Measurements from ENCODE around the gene TATDN2.
A peak's percentile ranks its signal among the peaks of the same experiment; 100 is the strongest.

The TATDN2 gene

DNA sequence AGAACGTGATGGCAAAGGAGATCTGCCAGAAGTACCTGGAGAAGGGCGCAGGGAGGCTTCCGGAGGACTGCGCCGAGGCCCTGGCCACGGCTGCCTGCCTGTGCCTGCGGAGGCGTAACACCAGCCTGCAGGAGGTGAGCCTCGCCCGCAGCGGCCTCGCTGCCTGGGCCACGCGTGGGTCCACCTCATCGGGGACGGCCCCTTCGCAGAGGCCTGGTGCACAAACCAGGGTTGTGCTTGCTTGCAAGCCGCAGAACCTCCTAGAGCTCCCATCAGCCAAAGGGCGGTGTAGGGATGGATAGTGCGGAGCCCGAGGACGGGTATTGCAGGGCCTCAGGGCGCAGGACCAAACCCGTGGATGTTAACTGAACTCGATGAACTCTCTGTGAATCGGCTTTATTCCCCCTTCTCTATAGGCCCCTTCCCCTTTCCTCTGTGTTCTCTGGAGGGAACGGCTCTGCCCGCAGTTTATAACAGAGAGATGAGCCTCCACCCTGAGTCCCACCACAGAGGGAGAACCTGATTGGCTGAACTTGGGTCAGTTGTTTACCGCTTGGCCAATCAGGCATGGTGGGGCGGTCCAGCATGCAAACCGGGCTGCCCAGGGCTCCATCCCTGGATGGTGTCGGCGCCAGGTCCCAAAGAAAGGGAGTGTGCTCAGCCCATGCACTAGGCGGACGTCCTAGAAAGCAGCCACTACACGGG lies 13.6 kb upstream of the TATDN2 start:
- DNase-seq (ENCODE audit: low read depth in 4 of 4, low spot score in 1 of 4), result no peak

DNA sequence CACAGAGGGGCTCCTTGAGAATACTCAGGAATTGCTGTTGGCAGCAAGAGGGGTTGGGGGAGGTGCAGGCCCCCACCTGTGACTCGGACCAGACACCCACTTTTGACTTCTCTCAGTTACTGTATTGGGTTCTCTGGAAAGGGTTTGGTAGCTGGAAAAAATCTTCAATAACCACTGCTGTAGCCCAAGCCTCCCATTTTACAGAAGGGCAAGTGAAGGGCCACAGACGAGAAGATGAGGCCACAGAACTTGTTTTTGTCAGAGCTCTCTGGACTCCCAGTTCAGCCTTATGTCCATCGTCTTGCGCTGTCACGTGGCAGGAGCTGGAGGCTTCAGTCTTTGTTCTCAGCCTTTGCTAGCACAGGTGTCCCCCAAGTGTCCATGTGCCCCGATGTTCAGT lies 12.7 kb upstream of the TATDN2 start:
- DNase-seq (ENCODE audit: low read depth in 4 of 4, low spot score in 1 of 4), result no peak

DNA sequence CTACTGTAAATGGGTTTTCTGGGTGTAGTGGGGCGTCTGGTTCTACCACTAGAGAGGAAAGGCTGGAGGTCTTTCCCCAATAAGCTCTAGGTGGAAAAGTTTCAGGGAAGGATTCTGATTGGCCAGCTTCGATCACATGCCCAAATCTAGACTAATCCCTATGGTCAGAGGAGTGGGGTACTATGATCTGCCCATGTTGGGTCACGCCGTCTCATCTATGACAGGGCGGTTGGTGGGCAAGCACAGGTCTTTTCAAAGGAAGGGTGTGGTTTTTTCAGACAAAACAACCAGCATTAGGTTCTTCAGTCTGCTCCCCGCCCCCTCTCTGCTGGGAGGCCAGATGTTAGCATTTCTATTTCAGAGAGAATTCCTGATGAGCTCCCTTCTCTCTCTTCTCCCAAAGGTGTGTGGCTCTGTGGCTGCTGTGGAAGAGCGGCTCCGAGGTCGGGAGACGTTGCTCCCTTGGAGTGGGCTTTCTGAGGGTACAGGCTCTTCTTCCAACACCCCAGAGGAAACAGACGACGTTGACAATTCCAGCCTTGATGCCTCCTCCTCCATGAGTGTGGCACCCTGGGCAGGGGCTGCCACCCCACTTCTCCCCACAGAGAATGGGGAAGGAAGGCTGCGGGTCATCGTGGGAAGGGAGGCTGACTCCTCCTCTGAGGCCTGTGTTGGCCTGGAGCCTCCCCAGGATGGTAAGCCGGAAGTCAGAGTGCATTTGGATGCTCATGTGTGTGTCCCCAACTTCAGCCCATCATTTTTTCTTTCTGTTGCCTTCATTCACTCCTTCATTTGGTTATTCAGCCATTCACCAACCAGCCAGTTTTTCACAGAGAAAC lies 9.7 kb upstream of the TATDN2 start:
- DNase-seq (ENCODE audit: low read depth in 4 of 4, low spot score in 1 of 4), result no peak

DNA sequence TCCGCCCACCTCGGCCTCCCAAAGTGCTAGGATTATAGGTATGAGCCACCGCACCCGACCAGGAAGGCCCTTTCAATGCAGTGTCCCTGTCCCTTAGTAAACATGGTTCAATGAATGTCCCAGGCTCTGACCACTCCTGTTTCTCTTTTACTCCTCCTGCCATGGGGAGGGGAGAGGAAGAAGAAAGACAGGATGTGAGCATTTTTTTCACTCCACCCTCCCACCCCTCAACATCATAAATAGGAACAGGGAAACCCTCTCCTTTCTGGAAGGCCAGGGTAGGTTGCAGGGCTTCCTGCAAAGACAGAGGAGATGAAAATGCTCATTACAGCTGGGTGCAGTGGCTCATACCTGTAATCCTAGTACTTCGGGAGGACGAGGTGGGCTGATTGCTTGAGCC lies 7.5 kb upstream of the TATDN2 start:
- DNase-seq (ENCODE audit: low read depth in 4 of 4, low spot score in 1 of 4), result no peak

DNA sequence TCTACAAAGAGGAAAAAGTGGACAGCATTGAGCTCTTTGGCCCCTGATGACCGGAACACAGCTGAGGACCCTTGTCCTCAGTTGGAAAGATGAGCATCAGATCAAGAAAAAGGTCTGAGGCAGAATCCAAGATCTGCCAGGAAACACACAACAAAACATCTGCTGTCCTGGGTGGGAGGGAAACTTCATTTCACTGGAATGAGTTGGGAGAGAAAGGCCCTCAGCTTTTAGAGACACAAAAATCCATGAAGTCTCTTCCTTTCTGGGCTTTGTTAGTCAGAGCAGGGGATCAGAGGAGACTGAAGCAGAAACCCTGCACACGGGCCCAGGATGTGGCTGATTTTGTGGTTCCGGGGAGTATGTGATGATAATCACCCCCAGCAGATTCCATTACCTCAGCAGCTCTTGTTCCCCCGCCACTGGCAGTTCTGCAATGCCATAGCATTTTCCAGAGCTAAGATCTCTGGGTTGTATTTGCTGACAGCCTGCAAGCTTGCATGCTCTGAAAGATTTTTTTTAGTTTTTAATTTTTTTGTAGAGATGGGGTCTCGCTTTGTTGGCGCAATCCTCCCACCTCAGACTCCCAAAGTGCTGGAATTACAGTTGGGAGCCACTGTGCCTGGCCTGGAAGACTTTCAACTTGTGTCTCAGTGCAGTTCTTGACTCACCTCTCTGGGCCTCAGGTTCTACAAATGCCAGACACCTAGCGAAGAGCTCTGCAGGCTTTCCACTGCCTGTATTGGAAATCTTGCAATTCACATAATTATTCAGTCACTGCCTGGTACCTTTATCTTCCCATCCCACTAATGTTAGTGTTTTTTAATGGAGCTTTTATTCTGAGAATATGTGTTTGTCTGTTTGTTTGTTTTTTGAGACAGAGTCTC lies 5.8 kb upstream of the TATDN2 start:
- peak in 3 of 4 experiments; percentile 35 to 64 (median 48) for DNase-seq (ENCODE audit: low read depth in 4 of 4, low spot score in 1 of 4)

DNA sequence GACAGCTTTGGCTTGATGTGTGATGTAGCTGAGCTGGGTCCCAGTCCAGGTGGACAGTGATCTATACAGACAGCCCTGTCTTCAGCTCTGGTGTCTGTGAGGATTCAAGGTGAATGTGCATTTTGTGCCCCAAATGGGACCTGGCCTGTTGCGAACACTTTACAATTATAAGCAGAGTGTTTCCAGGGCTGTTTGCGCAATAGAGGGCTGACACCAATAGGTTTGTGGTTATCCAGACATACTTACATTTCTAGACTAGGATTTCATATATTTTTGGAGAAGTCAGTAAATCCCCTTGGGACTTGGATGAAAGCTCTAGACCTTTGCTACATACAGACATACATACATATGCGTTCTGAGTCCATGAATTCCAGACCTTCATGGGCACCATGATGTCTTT lies 4.2 kb upstream of the TATDN2 start:
- DNase-seq (ENCODE audit: low read depth in 4 of 4, low spot score in 1 of 4), result no peak

DNA sequence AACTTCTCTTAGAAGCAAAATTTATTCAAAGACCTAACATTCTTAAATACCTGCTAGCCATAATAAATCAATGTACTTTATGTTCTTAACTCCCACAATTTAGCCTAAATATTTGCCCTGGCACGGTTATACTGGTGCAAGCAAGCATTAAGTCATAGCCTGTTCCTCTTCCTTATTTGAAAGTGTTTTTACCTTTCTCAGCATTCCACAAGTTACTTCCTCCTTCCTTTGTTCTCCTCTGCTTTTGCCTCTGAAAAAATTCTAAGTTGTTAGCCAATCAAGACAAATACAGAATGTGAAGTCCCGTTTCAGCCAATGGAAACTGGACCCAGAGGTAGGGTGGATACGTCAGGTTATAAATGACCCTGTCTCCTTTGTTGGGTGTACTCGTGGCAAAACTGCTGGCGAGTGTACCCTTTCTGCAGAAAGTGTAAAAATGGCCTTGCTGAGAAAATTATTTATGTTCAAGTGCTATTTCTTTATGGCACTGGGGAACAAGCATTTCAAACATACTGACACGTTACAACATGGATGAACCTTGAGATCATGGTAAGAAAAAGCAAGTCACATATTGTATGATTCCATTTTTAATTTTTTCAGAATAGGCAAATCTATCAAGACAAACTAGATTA lies 3.1 kb upstream of the TATDN2 start:
- no peak for DNase-seq (ENCODE audit: low read depth in 4 of 4, low spot score in 1 of 4)

DNA sequence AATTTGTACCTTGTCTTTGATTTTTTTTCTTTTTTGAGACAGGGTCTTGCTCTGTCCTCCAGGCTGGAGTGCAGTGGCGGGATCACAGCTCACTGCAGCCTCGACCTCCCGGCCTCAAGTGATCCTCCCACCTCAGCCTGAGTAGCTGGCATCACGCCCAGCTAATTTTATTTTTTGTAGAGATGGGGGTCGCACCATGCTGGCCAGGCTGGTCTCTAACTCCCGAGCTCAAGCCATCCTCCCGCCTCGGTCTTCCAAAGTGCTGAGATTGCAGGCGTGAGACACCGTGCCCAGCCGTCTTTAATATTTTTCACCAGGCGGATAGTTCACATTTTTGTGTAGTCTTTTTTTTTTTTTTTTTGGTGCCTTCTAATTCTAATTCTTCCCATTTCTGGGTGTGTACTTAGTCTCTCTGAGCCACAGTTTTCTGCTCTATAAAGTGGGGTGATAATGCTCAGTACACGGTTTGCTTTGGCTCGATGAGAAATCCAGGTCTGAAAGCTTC lies 528 bp upstream of the TATDN2 start:
- no peak for DNase-seq (ENCODE audit: low read depth in 4 of 4, low spot score in 1 of 4)

DNA sequence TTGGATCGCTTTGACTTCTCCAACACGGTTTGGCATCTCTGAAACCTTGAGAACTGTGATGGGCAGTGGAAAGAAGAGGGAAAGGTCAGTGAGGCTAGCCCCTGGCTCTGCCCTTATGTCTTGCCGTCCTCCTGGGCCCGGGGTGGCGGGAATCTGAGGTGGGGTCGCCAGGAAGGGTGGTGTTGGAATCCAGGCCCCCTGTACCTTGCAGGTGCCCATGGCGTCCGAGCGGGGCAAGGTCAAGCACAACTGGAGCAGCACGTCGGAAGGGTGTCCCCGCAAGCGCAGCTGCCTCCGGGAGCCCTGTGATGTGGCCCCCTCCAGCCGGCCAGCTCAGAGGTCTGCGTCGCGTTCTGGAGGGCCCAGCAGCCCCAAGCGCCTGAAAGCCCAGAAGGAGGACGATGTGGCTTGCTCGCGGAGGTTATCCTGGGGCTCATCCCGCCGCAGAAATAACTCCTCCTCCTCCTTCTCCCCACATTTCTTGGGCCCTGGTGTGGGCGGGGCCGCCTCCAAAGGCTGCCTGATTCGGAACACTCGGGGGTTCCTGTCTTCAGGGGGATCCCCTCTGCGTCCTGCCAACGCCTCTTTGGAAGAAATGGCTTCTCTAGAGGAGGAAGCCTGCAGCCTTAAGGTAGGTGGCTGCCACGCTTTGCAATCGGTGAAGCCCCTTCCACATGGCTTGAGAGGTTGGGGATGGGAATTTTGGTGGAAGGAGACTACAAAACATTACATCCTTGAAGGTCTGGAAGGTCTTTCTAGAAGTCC lies 907 bp downstream of the TATDN2 start:
- peak in 2 of 4 experiments; percentile 33 to 73 for DNase-seq (ENCODE audit: low read depth in 4 of 4, low spot score in 1 of 4)

DNA sequence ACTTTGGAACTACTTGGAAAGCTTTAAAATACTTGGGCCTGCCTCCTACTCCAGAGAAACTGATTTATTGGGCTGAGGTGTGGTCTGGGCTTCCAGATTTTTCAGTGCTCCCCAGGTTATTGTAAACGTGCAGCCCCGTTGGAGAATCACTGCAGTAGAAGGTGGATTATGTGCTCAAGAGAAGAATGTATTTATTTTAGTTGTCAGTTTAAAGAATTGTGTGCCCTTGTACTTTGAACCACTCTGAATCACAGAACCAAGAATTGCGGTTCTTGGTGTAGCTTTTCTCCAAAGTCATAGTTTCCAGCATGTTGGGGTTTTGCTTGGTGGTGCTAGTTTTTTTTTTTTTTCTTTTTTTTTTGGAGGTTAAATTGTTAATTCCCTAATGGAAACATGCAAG lies 1.6 kb downstream of the TATDN2 start:
- DNase-seq (ENCODE audit: low read depth in 4 of 4, low spot score in 1 of 4), result no peak

DNA sequence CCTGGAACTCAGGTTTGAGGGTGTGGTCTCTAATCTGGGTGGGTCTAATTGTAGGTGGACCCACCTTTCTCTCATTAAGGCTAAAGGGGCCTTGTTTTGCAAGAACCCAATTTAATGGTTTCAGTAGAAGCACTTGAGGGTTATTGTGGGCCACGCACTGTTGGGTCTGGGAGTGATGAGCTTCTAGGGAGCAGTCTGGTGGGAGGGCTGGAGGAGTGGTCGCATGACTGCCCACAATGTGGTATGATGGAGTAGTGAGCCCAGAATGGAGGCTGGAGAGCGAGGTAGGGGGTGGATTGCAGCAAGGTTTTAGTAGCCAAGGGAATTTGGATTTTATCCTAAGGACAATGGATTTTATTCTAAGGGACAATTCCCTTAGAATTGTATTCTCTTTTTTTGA lies 2.7 kb downstream of the TATDN2 start:
- DNase-seq (ENCODE audit: low read depth in 4 of 4, low spot score in 1 of 4), result no peak

DNA sequence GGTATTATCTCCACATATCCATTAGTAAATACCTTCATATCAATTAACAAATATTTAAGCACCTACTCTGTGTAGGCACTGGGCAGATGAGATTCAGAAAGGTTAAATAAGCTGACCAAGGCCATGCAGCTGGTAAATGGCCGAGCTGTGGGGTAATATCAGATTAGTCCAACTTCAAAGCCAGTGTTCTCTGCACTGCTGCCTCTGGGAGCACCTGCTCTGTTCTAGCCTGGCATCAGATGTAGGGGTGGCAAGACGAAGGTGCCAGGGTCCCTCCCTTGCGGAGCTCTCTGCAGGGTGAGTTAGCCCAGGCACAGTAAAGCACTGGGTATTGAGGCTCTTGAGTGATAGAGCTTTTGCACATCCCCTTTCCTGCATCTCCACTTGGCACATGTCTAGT lies 5.5 kb downstream of the TATDN2 start:
- no peak for DNase-seq (ENCODE audit: low read depth in 4 of 4, low spot score in 1 of 4)

DNA sequence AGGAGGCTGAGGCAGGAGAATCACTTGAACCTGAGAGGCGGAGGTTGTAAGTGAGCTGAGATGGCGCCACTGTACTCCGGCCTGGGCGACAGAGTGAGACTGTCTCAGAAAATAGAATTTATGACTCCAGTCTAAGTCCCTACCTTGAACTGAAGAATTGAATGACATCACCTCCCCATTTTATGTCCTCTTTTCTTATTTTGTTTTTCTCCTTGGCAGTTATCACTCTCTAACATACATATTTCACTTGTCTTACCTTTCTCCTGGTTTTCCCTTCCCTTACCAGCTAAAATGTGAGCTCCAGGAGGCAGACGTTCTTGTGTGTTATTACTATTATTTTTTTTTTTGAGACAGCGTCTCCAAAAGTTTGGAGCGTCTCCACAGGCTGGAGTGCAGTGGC lies 7.6 kb downstream of the TATDN2 start:
- DNase-seq (ENCODE audit: low read depth in 4 of 4, low spot score in 1 of 4), result no peak

DNA sequence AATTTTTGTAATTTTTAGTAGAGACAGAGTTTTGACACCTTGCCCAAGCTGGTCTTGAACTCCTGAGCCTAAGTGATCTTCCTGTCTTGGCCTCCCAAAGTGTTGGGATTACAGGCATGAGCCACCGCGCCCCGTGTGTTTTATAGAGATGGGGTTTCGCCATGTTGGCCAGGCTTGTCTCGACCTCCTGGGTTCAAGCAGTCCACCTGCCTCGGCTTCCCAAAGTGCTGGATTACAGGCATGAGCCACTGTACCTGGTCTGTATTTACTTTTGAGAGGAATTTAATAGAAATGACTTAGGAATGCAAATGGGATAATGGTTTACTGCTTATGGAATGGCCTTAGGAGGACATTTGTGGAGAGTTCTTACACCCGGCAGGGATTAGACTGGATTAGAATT lies 10.8 kb downstream of the TATDN2 start:
- DNase-seq (ENCODE audit: low read depth in 4 of 4, low spot score in 1 of 4), result no peak

DNA sequence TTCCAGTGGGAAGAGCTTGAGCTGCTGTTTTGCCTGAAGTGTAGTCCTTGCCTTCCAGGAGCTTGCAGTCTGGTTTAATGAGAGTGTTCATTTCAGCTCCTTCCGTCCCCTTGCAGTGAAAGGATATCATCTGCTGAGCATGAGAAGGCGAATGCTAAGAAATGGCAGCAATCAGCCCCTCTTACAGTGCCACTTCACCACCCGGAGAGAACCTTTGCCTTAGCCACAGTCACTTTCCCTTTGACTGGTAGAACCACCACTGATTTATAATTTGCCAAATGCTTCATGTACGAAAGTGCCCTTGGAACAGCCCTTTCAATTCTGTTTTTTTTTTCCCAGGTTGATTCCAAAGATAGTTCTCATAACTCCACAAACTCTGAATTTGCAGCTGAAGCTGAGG lies 11.5 kb downstream of the TATDN2 start:
- DNase-seq (ENCODE audit: low read depth in 4 of 4, low spot score in 1 of 4), result no peak

DNA sequence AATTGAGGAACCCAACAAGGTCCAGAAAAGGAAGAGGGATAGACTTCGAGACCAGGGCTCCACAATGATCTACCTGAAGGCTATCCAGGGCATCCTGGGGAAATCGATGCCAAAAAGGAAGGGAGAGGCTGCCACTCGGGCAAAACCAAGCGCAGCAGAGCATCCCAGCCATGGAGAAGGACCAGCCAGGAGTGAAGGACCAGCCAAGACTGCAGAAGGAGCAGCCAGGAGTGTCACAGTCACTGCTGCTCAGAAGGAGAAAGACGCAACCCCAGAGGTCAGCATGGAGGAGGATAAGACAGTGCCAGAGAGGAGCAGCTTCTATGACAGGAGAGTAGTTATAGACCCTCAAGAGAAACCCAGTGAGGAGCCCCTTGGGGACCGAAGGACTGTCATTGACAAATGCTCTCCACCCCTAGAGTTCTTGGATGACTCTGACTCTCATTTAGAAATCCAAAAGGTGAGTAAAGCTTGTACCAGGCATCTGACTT lies 12.0 kb downstream of the TATDN2 start:
- no peak for DNase-seq (ENCODE audit: low read depth in 4 of 4, low spot score in 1 of 4)

DNA sequence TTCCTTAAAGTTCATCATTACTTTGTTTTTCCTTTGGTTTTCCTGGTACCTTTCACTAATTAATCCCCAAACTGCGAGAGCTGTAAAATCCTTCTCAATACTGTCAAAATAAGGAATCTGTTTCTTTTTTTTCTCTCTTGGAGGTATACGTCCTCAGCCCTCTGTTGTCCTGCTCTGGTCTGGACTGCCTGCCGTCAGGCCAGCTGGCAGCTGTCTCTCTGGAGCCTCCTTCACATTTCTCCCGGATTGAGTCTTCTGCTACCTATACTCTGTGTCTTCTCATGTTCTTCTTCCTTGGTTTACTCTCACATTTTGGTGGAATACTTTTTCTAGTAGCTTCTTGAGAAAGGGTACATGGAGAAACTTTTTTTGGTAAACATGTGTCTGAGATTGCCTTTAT lies 13.8 kb downstream of the TATDN2 start:
- no peak for DNase-seq (ENCODE audit: low read depth in 4 of 4, low spot score in 1 of 4)

DNA sequence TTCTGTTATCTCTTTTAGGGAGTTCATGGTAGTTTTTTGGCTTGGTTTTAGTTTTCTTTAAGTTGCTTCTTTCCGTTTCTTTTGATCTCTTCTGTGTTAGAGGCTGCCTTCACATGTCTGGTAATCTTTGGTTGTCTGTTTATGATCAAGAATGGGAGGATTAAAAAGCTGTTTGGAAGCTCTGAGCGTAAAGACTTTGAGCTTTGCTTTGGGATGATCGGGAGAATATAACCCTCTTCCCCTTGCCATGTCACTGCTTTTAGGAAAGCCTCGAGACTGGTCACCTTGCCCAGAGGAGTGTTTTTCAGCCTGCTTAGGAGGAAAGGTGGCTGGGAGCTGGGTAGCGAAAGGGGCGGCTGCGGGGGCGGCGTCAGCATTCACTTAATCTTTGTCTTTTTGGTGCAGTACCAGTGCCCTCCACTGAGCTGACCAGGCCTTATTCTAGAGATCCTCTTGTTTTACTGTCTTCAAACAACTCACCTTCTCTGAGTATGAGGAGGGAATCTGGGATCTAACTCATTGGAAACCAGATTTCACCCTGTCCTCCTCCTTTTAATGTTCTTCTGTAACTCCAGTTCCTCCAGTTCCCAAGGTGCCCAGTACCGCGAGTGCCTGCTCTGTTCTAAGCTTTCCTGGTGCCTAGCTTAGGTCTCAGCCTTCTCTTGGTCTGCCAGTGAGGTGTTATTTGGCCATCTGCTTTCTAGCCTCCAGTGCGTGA lies 15.5 kb downstream of the TATDN2 start:
- peak in 3 of 4 experiments; percentile 44 to 62 (median 45) for DNase-seq (ENCODE audit: low read depth in 4 of 4, low spot score in 1 of 4)

DNA sequence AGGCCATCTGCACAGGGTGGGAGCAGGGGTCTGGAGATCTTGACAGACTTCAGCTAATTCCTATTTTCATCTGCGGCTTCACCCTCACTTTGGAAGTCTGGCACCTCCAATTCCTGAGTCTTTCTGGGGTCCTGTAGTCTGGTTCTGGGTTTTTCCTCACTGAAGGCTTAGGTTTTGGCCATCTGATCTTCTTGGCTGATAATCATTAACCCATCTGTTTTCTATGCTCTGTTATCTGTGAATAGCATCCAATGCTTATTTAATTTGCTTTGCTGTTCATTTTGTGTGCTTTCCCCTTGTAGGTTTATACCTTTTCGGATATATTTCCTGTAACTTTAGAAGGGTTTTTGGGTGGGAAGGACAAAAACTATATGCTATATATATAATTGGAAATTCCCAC lies 17.6 kb downstream of the TATDN2 start:
- DNase-seq (ENCODE audit: low read depth in 4 of 4, low spot score in 1 of 4), result no peak

Data from stimulated activated CD4-positive, alpha-beta T cell treated with anti-CD3 and anti-CD28 coated beads, Interleukin-1b, Interleukin-23, amount 100 ng/mL, for 24 hours (primary cell).